Measurements from ENCODE around the gene TEDC1.

Gene TEDC1

GRCh38 chr14:105474483-105475268, 16.4 kb upstream of the TEDC1 start, which contains the start of gene CRIP2:
TSS of gene CRIP2 (plus strand) at chr14:105474821. CDS start at chr14:105474863, 42 bp downstream.
- no peak for DNase-seq

- DNase-seq, result no peak
Observed at GRCh38 chr14:105475269-105476096, 15.6 kb upstream of the TEDC1 start.

GRCh38 chr14:105476097-105476830, 14.8 kb upstream of the TEDC1 start:
- DNase-seq, result no peak

GRCh38 chr14:105476831-105477659, 14.0 kb upstream of the TEDC1 start:
- no peak for DNase-seq

- DNase-seq, result no peak
Observed at GRCh38 chr14:105477660-105478397, 13.2 kb upstream of the TEDC1 start.

GRCh38 chr14:105478398-105479251, 12.4 kb upstream of the TEDC1 start:
- no peak for DNase-seq

GRCh38 chr14:105479431-105480158, 11.5 kb upstream of the TEDC1 start:
- no peak for DNase-seq

DNA sequence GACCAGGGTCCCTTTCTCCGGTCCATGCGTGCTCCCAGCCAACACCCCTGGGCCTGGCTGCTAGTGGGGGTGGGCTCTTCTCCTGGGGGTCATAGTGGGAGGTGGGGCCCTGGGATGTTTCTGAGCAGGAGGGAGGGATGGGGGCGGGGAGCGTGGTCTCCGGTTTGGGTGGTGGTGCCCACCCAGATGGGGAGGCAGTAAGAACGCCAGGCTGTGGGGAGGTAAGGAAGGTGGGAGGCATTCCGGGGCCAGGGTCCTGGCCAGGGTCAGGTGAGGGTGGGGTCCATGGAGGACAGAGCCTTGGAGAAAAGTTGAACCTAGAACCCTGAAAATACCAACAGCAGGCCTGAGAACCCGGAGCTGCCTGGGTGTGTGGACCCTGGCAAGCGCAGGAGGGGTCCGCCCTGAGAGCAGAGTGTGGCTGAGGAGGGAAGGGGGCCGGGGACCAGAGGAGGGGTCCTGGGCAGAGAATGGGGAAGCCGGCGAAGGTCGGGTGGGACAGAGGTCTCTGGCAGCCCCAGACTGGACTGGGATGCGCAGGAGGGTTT, 10.8 kb upstream of the TEDC1 start:
- no peak for DNase-seq

DNA sequence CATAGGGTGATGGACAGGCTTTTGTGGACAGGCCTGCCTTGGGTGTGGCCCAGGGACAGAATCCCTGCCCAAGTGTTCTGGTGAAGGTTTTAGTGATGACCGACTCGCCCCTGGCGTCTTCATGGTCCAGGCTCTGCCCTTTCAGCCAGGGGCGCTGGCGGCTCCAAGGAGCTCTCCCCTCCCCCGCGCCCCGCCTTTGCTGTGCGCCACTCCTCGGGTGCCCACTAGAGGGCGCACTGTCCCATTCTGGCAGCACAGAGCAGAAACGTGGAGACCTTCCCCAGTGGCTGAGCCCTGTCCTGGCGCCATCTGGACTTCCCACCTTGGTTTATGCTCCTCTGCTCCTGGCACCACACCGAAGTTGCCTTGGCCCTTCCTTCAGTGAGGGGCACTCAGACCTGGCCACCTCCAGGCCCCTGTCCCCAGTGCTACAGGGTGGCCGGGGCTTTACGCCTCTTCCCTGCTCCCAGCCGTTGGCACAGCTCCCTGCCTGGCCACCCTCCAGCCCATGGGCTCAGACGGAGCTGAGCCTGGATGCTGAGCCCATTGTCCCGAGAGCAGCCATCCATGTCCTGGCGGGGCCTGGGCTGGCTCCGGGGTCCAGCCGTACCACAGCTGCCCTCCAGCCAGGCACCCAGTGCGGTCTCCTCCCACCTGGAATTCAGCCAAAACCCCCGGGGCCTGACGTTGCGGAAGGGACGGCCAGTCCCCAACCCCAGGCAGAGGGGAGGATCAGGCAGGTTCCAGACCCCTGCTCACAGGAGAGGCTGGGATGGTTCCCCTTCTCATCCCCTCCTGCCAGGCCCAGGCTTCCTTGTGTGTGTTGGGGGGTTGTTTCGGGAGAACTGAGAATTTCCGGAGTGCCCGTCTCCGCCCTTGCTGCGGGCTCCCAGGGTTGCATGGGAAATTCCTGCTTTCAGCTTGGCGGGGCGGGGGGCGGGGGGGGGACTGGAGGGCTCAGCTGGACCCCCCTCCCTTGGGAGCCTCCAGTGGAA, 9.9 kb upstream of the TEDC1 start:
- peak; percentile 97 to 98 for DNase-seq

GRCh38 chr14:105481886-105482457, 9.1 kb upstream of the TEDC1 start:
- peak; percentile 91 to 93 for DNase-seq

DNA sequence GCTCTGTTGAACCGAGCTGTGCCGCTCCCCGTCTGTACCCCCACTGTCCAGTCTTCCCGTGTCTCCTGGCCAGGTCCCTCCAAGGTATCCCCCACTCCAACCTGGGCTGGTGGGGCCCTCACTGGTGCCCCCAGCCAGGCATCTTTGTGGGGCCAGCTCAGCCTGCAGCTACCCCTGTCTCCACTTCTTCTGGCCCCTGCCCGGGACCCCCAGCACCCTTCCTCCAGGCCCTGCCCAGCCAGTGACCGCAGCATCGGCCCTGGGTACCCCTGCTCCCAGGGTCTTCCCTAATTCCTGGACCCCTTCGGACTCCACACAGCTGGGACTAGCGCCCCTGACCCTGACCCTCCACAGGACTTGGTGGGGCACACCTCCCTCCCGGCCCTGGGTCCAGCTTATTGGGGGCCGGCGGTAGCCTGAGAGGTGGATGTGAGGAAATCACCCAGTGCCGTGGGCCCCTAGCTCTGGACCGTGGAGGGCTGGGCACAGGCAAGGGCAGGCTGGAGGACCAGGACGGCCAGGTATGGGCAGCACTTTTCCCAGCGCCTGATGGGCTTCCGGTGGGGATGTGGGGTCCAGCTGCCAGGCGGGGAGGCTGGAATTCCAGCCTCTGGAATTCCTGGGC, 8.4 kb upstream of the TEDC1 start:
- DNase-seq, result no peak

- DNase-seq, result no peak
Observed at GRCh38 chr14:105483300-105484068, 7.6 kb upstream of the TEDC1 start.

- DNase-seq, result no peak
Observed at GRCh38 chr14:105484069-105484996, 6.7 kb upstream of the TEDC1 start.

- no peak for DNase-seq
Observed at GRCh38 chr14:105484997-105485393, 6.1 kb upstream of the TEDC1 start.

DNA sequence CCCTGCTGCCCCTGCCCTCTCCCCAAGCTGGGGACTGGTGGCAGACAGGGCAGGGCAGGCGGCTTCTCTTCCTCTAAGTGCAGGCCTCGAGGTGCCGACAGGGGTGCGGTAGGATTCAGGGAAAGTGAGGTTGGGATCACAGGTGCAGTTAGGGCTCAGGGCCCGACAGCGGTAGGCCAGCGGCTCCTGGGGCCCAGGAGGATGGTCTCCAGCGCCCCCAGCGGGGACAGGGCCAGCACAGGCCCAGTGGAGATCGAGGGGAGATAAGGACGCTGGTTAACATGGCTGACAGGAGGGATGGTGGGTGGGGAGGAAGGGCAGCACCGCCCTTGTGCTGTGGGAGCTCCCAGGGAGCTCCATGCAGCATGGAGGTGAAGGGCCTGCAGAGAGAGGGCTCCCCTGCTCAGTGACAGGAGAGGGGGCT, 5.3 kb upstream of the TEDC1 start:
- DNase-seq, result peak in 1 of 2 experiments; percentile 59

All from activated T-cell treated with anti-CD3 and anti-CD28 coated beads, Interleukin-2, amount 50 U/mL, for 48 hours (primary cell).